ENCODE data around the gene ADAMTSL2.

- TF ChIP-seq POLR2AphosphoS5 (IDR thresholded peaks at IDR 0.05; ENCODE audit: borderline replicate concordance, low read depth, low read length) (no peak), EZH2 (IDR thresholded peaks at IDR 0.05) (no peak), FOXP2 (optimal IDR thresholded peaks at IDR 0.05; ENCODE audit: control extremely low read depth, extremely low read length, insufficient read depth) (no peak)
Measured at GRCh38 chr9:133564451-133565116, 30.1 kb downstream of the ADAMTSL2 start.
